Upper lobe of left lung (tissue), 6 donors: Measurements from ENCODE around the gene DNAH17. TPM values are rescaled to one million over a fixed set of nuclear protein-coding genes. Genes with fewer than 3 reads are reported as not detected.

Experiments
- ATAC-seq, 2 donors: fragments of 200-7000 bp; cut with Tn5 transposase; one replicate each; pipeline ENCODE4 v1.9.1; 2022; ENCODE audit warnings: mild to moderate bottlenecking in 2 of 2, moderate library complexity in 2 of 2; ENCODE audit not compliant: low FRiP score in 2 of 2
- DNase-seq, 2 donors: peaks; one replicate each; pipeline ENCODE4 v3.0.0-alpha.2; 2019 to 2020
- H3K27ac ChIP-seq, 4 donors: fragments of 200-600 bp; sonication (generic); one replicate each; pipeline ENCODE4 v1.5.1; 2016 to 2019
- H3K27me3 ChIP-seq, 4 donors: fragments of 200-600 bp; sonication (generic); one replicate each; pipeline ENCODE4 v1.5.1; 2017 to 2019
- H3K36me3 ChIP-seq, 4 donors: fragments of 200-600 bp; sonication (generic); one replicate each; pipeline ENCODE4 v1.5.1; 2016 to 2019
- H3K4me1 ChIP-seq, 4 donors: fragments of 200-600 bp; sonication (generic); one replicate each; pipeline ENCODE4 v1.5.1; 2018 to 2019
- H3K4me3 ChIP-seq, 4 donors: fragments of 200-600 bp; sonication (generic); one replicate each; pipeline ENCODE4 v1.5.1; 2017 to 2019; ENCODE audit warnings: mild to moderate bottlenecking in 2 of 4, moderate library complexity in 1 of 4
- H3K9me3 ChIP-seq, 4 donors: fragments of 200-600 bp; sonication (generic); one replicate each; pipeline ENCODE4 v1.5.1; 2018 to 2019
- CTCF ChIP-seq, 6 experiments: fragments of 450-650 bp in 4 of 6; fragments of 200-600 bp in 2 of 6; sonication (generic) in 2 of 6; IDR thresholded peaks; one replicate each; pipeline ENCODE4 v1.5.1; 2016 to 2019; ENCODE audit warnings: antibody characterized with exemption in 6 of 6
- EP300 ChIP-seq, 4 donors: sonication (generic); formaldehyde crosslinking; IDR thresholded peaks; one replicate each; pipeline ENCODE4 v1.5.1; 2017; ENCODE audit warnings: antibody characterized with exemption in 4 of 4, control low read depth in 2 of 4
- POLR2A ChIP-seq, 4 donors: fragments of 450-650 bp; IDR thresholded peaks; one replicate each; pipeline ENCODE4 v1.5.1; 2016 to 2017; ENCODE audit warnings: antibody characterized with exemption in 4 of 4, mild to moderate bottlenecking in 2 of 4
- POLR2AphosphoS5 ChIP-seq, 2 donors: sonication (generic); formaldehyde crosslinking; IDR thresholded peaks; one replicate each; pipeline ENCODE4 v1.5.1; 2017; ENCODE audit warnings: antibody characterized with exemption in 2 of 2
- WGBS, 2 donors: methylation state at CpG; one replicate each; pipeline ENCODE4 v1.1.5; 2017 to 2018; 5-methylcytosine and 5-hydroxymethylcytosine counted together
- total RNA-seq, 6 donors: library from RNA; depleted of rRNA in 4 of 6; stranded (reverse); fragments of >200 nt in 4 of 6; gene quantifications; one replicate each; pipeline versions ENCODE4 v1.1.0 to v1.2.1, GENCODE V29; 2016 to 2021
- donor health status: DM: no; HTN: no; CAD: no; lungs with moderate emphysema.
- donor health status: DM: no; HTN: yes; CAD: no; lungs with severe emphysema.

The DNAH17 gene
- total RNA-seq, 6 donors from 2014 or later, result 2.0 to 21.0 (median 3.7) TPM

DNA sequence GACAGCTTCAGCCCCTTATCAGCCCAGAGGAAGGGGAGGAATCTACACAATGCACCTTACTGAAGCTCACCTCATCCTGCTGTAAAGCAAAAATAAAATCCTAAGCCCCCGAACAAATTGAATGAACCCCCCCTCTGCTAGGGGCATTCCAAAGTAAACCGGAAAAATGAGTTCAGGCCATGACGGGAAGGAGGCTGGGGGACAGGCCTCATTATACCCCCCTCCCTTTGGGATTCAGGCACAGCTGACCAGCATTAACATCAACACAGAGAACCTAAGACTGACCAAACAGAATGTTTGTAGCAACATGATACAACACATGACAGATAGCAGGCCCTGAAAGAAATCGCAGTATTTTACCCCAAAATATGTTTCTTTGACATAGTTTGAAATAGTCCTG is 64.2 kb downstream of the DNAH17 start:
- ATAC-seq (no peak), DNase-seq (no peak)
- H3K9me3 ChIP-seq, result no peaks in the 10 kb centered on the region
- TF ChIP-seq CTCF (IDR thresholded peaks at IDR 0.05) (no peak), POLR2AphosphoS5 (IDR thresholded peaks at IDR 0.05) (no peak), EP300 (IDR thresholded peaks at IDR 0.05) (no peak), POLR2A (IDR thresholded peaks at IDR 0.05) (no peak)
- no peaks in the 10 kb centered on the region for H3K4me1 ChIP-seq
- 67 to 91% methylated on average over 4 of the region's 4 CpGs for WGBS, 2 donors
- no peak overlapping the region for H3K4me3 ChIP-seq
- H3K36me3 ChIP-seq, result no peaks in the 10 kb centered on the region
- H3K27ac ChIP-seq, result no peak overlapping the region
- no peaks in the 10 kb centered on the region for H3K27me3 ChIP-seq

DNA sequence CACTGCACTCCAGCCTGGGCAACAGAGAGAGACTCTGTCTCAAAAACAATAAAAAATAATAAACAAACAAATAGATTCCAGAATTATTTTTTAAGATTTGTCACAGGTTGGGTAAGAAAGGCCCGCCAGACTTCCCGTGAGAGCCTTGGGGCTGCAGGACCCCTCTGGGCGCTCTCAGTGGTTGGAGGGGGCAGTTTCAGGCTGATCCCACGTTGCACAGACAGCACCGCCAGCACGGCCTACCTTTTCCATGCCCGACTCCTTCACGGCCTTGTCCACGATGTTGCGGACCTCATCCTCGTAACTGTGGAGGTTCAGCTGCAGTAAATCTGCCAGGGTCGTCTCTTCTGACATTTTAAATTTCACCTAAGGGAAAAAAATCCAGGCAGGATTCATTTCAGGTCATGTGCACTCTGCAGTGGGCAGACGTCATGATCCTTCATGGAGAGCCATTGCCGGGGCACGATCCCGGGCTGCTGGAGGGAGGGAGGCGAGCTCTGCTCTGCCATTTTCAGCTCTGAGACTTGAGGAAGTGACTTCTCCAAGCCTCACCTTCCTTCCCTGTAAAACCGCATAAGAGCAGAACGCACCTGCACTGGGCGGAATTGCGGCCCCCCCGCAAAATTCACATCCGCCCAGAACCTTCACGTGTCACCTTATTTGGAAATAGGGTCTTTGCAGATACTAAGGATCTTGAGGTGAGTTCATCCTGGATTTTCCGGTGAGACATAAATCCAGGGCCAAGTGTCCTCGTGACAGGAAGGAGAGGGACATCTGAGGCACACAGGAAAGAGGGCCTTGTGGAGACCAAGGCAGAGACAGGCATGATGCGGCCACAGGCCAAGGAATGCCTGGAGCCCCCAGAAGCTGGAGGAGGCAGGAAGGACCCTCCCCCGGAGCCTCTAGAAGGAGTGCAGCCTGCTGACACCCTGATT is 66.8 kb downstream of the DNAH17 start:
- no peaks in the 10 kb centered on the region for H3K36me3 ChIP-seq
- H3K9me3 ChIP-seq, result no peaks in the 10 kb centered on the region
- H3K27ac ChIP-seq, result no peak overlapping the region
- 86 to 94% methylated on average over 27 to 28 of the region's 28 CpGs for WGBS, 2 donors
- H3K4me1 ChIP-seq, result peaks cover 0 to 5% (median 0%) of the 10 kb centered on the region in 4 donors
- TF ChIP-seq EP300 (IDR thresholded peaks at IDR 0.05) (no peak), POLR2A (IDR thresholded peaks at IDR 0.05) (no peak), POLR2AphosphoS5 (IDR thresholded peaks at IDR 0.05) (no peak), CTCF (IDR thresholded peaks at IDR 0.05) (no peak)
- no peak overlapping the region for H3K4me3 ChIP-seq
- no peak for DNase-seq
- ATAC-seq, result no peak
- H3K27me3 ChIP-seq, result no peaks in the 10 kb centered on the region

GRCh38 chr17:78507526-78507925 is 69.7 kb downstream of the DNAH17 start:
- Histone ChIP-seq H3K36me3 (no peaks in the 10 kb centered on the region), H3K4me1 (peaks cover 0 to 9% (median 0%) of the 10 kb centered on the region in 4 donors), H3K27ac (no peak overlapping the region), H3K27me3 (no peaks in the 10 kb centered on the region), H3K9me3 (no peaks in the 10 kb centered on the region), H3K4me3 (no peak overlapping the region)
- no peak for TF ChIP-seq POLR2AphosphoS5 (IDR thresholded peaks at IDR 0.05)
- TF ChIP-seq EP300 (IDR thresholded peaks at IDR 0.05), result no peak
- no peak for TF ChIP-seq POLR2A (IDR thresholded peaks at IDR 0.05)
- TF ChIP-seq CTCF (IDR thresholded peaks at IDR 0.05), result no peak
- ATAC-seq, result no peak
- DNase-seq, result peak in 1 of 2 donors; percentile 46
- 88 to 100% methylated on average over 1 to 11 of the region's 11 CpGs for WGBS, 2 donors

- H3K36me3 ChIP-seq, result no peaks in the 10 kb centered on the region
- H3K27me3 ChIP-seq, result no peaks in the 10 kb centered on the region
- 75 to 76% methylated on average over 16 to 20 of the region's 20 CpGs for WGBS, 2 donors
- DNase-seq (no peak), ATAC-seq (no peak)
- H3K27ac ChIP-seq, result no peak overlapping the region
- no peak overlapping the region for H3K4me3 ChIP-seq
- H3K9me3 ChIP-seq, result no peaks in the 10 kb centered on the region
- TF ChIP-seq EP300 (IDR thresholded peaks at IDR 0.05), result no peak
- no peak for TF ChIP-seq CTCF (IDR thresholded peaks at IDR 0.05)
- no peak for TF ChIP-seq POLR2A (IDR thresholded peaks at IDR 0.05)
- no peak for TF ChIP-seq POLR2AphosphoS5 (IDR thresholded peaks at IDR 0.05)
- peaks cover 0 to 9% (median 0%) of the 10 kb centered on the region in 4 donors for H3K4me1 ChIP-seq
Measured at GRCh38 chr17:78506454-78507309, 70.5 kb downstream of the DNAH17 start.
